Uterus (tissue), 4 donors: ENCODE data around the gene SNX13. TPM values are rescaled to one million over a fixed set of nuclear protein-coding genes. Genes with fewer than 3 reads are reported as not detected.

Source experiments
- DNase-seq, 2 donors: peaks; one replicate each; pipeline ENCODE4 v3.0.0-alpha.2; 2019 to 2020
- H3K27ac ChIP-seq, 2 donors: fragments of 200-600 bp; sonication (generic); 1 replicate in 1 of 2; 2 replicates in 1 of 2; pipeline ENCODE4 v1.5.1; 2016 to 2018
- H3K27me3 ChIP-seq, 2 donors: fragments of 200-600 bp; sonication (generic); one replicate each; pipeline ENCODE4 v1.5.1; 2018 to 2019; ENCODE audit warnings: control low read depth in 1 of 2
- H3K36me3 ChIP-seq, 2 donors: fragments of 200-600 bp; sonication (generic); one replicate each; pipeline ENCODE4 v1.5.1; 2019; ENCODE audit warnings: control low read depth in 1 of 2
- H3K4me1 ChIP-seq, 2 donors: fragments of 200-600 bp; sonication (generic); one replicate each; pipeline ENCODE4 v1.5.1; 2018 to 2019; ENCODE audit warnings: control low read depth in 1 of 2
- H3K4me3 ChIP-seq, 2 donors: fragments of 200-600 bp; sonication (generic); 1 replicate in 1 of 2; 2 replicates in 1 of 2; pipeline ENCODE4 v1.5.1; 2018 to 2019; ENCODE audit warnings: mild to moderate bottlenecking in 1 of 2
- H3K9me3 ChIP-seq, 2 donors: fragments of 200-600 bp; sonication (generic); one replicate each; pipeline ENCODE4 v1.5.1; 2019; ENCODE audit warnings: control low read depth in 1 of 2
- CTCF ChIP-seq, 4 experiments: fragments of 200-600 bp in 2 of 4; fragments of 450-650 bp in 2 of 4; sonication (generic) in 2 of 4; IDR thresholded peaks; one replicate each; pipeline ENCODE4 v1.5.1; 2016 to 2019; ENCODE audit warnings: antibody characterized with exemption in 4 of 4, mild to moderate bottlenecking in 2 of 4, moderate library complexity in 1 of 4
- POLR2A ChIP-seq, 2 donors: fragments of 450-650 bp; IDR thresholded peaks; one replicate each; pipeline ENCODE4 v1.6.1; 2016; ENCODE audit warnings: antibody characterized with exemption in 2 of 2, mild to moderate bottlenecking in 1 of 2, moderate library complexity in 1 of 2
- intact Hi-C: fragments of 100-400 bp; cut with DNase I; formaldehyde crosslinking; loops from one replicate; pipeline ENCODE4 v1.15.1; 2023; ENCODE audit warnings: low total_unique reads
- total RNA-seq, 4 donors: library from RNA; depleted of rRNA in 3 of 4; stranded (reverse); fragments of >200 nt in 3 of 4; gene quantifications; one replicate each; pipeline versions ENCODE4 v1.1.0 to v1.2.4, GENCODE V29; 2014 to 2023
- donor health status: DM: yes; HTN: yes; CAD: no.

Gene SNX13
- total RNA-seq, 4 donors from 2014 or later = 26.9 to 222 (median 91.2) TPM

GRCh38 chr7:17855202-17855601, 85.1 kb downstream of the SNX13 start:
- intact Hi-C loops = no loop called here
- no peaks in the 10 kb centered on the region for H3K36me3 ChIP-seq
- peaks cover 0 to 6% of the 10 kb centered on the region in 2 donors for H3K9me3 ChIP-seq
- no peak overlapping the region for H3K27ac ChIP-seq
- no peaks in the 10 kb centered on the region for H3K4me1 ChIP-seq
- no peak for DNase-seq
- TF ChIP-seq CTCF (IDR thresholded peaks at IDR 0.05) (no peak), POLR2A (IDR thresholded peaks at IDR 0.05) (no peak)
- no peaks in the 10 kb centered on the region for H3K27me3 ChIP-seq
- H3K4me3 ChIP-seq = no peak overlapping the region

- Histone ChIP-seq H3K27me3 (no peaks in the 10 kb centered on the region), H3K4me1 (no peaks in the 10 kb centered on the region), H3K27ac (no peak overlapping the region), H3K9me3 (peaks cover 0 to 6% of the 10 kb centered on the region in 2 donors), H3K4me3 (no peak overlapping the region), H3K36me3 (no peaks in the 10 kb centered on the region)
- intact Hi-C loops = no loop called here
- TF ChIP-seq POLR2A (IDR thresholded peaks at IDR 0.05) (no peak), CTCF (IDR thresholded peaks at IDR 0.05) (no peak)
- DNase-seq = no peak
Measured at GRCh38 chr7:17854261-17855047, 85.8 kb downstream of the SNX13 start.

- intact Hi-C loops = no loop called here
- peaks cover 0 to 6% of the 10 kb centered on the region in 2 donors for H3K9me3 ChIP-seq
- H3K36me3 ChIP-seq = no peaks in the 10 kb centered on the region
- no peak overlapping the region for H3K4me3 ChIP-seq
- H3K4me1 ChIP-seq = no peaks in the 10 kb centered on the region
- no peak for DNase-seq
- H3K27me3 ChIP-seq = no peaks in the 10 kb centered on the region
- no peak overlapping the region for H3K27ac ChIP-seq
- no peak for TF ChIP-seq POLR2A (IDR thresholded peaks at IDR 0.05)
- no peak for TF ChIP-seq CTCF (IDR thresholded peaks at IDR 0.05)
Measured at GRCh38 chr7:17852361-17852760, 87.9 kb downstream of the SNX13 start.

GRCh38 chr7:17849504-17849903, 90.8 kb downstream of the SNX13 start:
- H3K36me3 ChIP-seq = no peaks in the 10 kb centered on the region
- no peaks in the 10 kb centered on the region for H3K27me3 ChIP-seq
- H3K4me3 ChIP-seq = no peak overlapping the region
- intact Hi-C loops = no loop called here
- no peak for TF ChIP-seq CTCF (IDR thresholded peaks at IDR 0.05)
- no peak for TF ChIP-seq POLR2A (IDR thresholded peaks at IDR 0.05)
- H3K9me3 ChIP-seq = no peaks in the 10 kb centered on the region
- H3K27ac ChIP-seq = no peak overlapping the region
- DNase-seq = no peak
- H3K4me1 ChIP-seq = no peaks in the 10 kb centered on the region

- no peaks in the 10 kb centered on the region for H3K27me3 ChIP-seq
- DNase-seq = no peak
- H3K36me3 ChIP-seq = no peaks in the 10 kb centered on the region
- no peak overlapping the region for H3K4me3 ChIP-seq
- H3K4me1 ChIP-seq = no peaks in the 10 kb centered on the region
- TF ChIP-seq CTCF (IDR thresholded peaks at IDR 0.05) (no peak), POLR2A (IDR thresholded peaks at IDR 0.05) (no peak)
- intact Hi-C loops = no loop called here
- no peaks in the 10 kb centered on the region for H3K9me3 ChIP-seq
- H3K27ac ChIP-seq = no peak overlapping the region
Measured at GRCh38 chr7:17848516-17848915, 91.8 kb downstream of the SNX13 start.
